C4-2B (cell line): ENCODE data around the gene NRXN3.

Source experiments
- CTCF ChIP-seq: fragments of 450-650 bp; conservative IDR thresholded peaks from 2 replicates; pipeline ENCODE4 v1.5.1; 2017; ENCODE audit warnings: mild to moderate bottlenecking
- ZFX ChIP-seq: fragments of 450-650 bp; IDR thresholded peaks from 2 replicates; pipeline ENCODE4 v1.6.1; 2017

GRCh38 chr14:79881299-79881698 is 1711.1 kb downstream of the NRXN3 start:
- TF ChIP-seq CTCF, result no peak
- TF ChIP-seq ZFX, result no peak
